K562 (cell line): ENCODE measurements around the gene TSC22D3. TPM values are rescaled to one million over a fixed set of nuclear protein-coding genes. Genes with fewer than 3 reads are reported as not detected.

Experiments
- ATAC-seq: fragments of 200-7000 bp; cut with Tn5 transposase; 3 replicates; pipeline ENCODE4 v1.9.1; 2020; ENCODE audit warnings: moderate library complexity
- BruUV-seq: library from RNA; stranded (reverse); fragments of 400-500 nt; replicated peaks from 2 replicates; lab custom pipeline; 2021; lab: Mats Ljungman, UMichigan
- CTCF ChIA-PET: fragments of 300-600 bp; formaldehyde crosslinking; extraction: SDS; loops from one replicate; lab custom pipeline; 2021; ENCODE audit warnings: low intra/inter-chr PET ratio; lab: Yijun Ruan, JAX
- POLR2A ChIA-PET: fragments of 300-600, 350-650 bp; sonication (Branson Sonifier 250); formaldehyde crosslinking; extraction: SDS; loops from one replicate; lab custom pipeline; 2021; ENCODE audit warnings: antibody characterized with exemption, inconsistent platforms; lab: Yijun Ruan, JAX
- DNase-seq, 4 experiments: peaks; one replicate each; pipeline versions ENCODE4 v3.0.0 to v3.0.0-alpha.2; 2011 to 2018; ENCODE audit warnings: low spot score in 3 of 4, mixed read lengths in 3 of 4; ENCODE audit errors: extremely low read depth in 1 of 4
- FAIRE-seq: peaks from 2 replicates; lab custom pipeline; 2011; peaks lifted over from hg19 to GRCh38; lab: Jason Lieb, UNC
- H2AFZ ChIP-seq: 2 replicates; pipeline ENCODE4 v1.6.0; 2011; ENCODE audit warnings: low read depth, low read length, control low read depth, inconsistent platforms
- H3K27ac ChIP-seq: fragments of 200-600 bp; 3 replicates; pipeline ENCODE4 v1.8.0; 2011; ENCODE audit warnings: low read depth, mild to moderate bottlenecking, control low read depth, inconsistent platforms, low read length, moderate library complexity, mixed read lengths; ENCODE audit errors: extremely low read depth
- H3K27me3 ChIP-seq, 2 experiments: fragments of 300-600 bp in 1 of 2; 2 replicates in 1 of 2; 3 replicates in 1 of 2; pipeline versions ENCODE4 v1.6.0 to v1.8.0; 2011; ENCODE audit warnings: inconsistent platforms in 2 of 2, low read length in 2 of 2, mild to moderate bottlenecking in 1 of 2, mixed read lengths in 1 of 2, moderate library complexity in 1 of 2; ENCODE audit not compliant: control insufficient read depth in 2 of 2, insufficient read depth in 2 of 2
- H3K36me3 ChIP-seq: fragments of 300-600 bp; 3 replicates; pipeline ENCODE4 v1.8.0; 2011; ENCODE audit warnings: mild to moderate bottlenecking, low read length, inconsistent platforms; ENCODE audit not compliant: control insufficient read depth, insufficient read depth
- H3K4me1 ChIP-seq, 2 experiments: fragments of 200-600 bp in 1 of 2; replicated peaks in 1 of 2; 2 replicates in 1 of 2; 3 replicates in 1 of 2; pipeline versions ENCODE4 v1.5.1 to v1.8.0; 2011; ENCODE audit warnings: inconsistent platforms in 2 of 2, low read length in 2 of 2, mild to moderate bottlenecking in 1 of 2, mixed read lengths in 1 of 2, moderate library complexity in 1 of 2; ENCODE audit not compliant: control insufficient read depth in 2 of 2, insufficient read depth in 2 of 2
- H3K4me2 ChIP-seq: 2 replicates; pipeline ENCODE4 v1.6.1; 2011; ENCODE audit warnings: low read length, control low read depth, inconsistent platforms, mixed read lengths; ENCODE audit not compliant: insufficient read depth
- H3K4me3 ChIP-seq: fragments of 200-600 bp; sonication (generic), shearing (Covaris generic); 2 replicates; pipeline ENCODE4 v1.5.1; 2016; ENCODE audit warnings: control low read depth, inconsistent platforms
- H3K79me2 ChIP-seq: fragments of 200-600 bp; 3 replicates; pipeline ENCODE4 v1.8.0; 2011; ENCODE audit warnings: low read length, inconsistent platforms; ENCODE audit not compliant: control insufficient read depth, insufficient read depth
- H3K9ac ChIP-seq, 2 experiments: 2 replicates each; pipeline versions ENCODE4 v1.6.0 to v1.6.1; 2011; ENCODE audit warnings: low read depth in 2 of 2, low read length in 2 of 2, control low read depth in 1 of 2, inconsistent platforms in 1 of 2, mild to moderate bottlenecking in 1 of 2, mixed read lengths in 1 of 2; ENCODE audit not compliant: insufficient read depth in 1 of 2
- H3K9me1 ChIP-seq: one replicate; pipeline ENCODE4 v1.6.0; 2011; ENCODE audit warnings: inconsistent platforms, mild to moderate bottlenecking, low read length, moderate library complexity; ENCODE audit not compliant: control insufficient read depth, insufficient read depth
- H3K9me3 ChIP-seq: replicated peaks from 2 replicates; pipeline ENCODE4 v1.5.1; 2011; ENCODE audit warnings: low read depth, low read length, inconsistent platforms; ENCODE audit not compliant: control insufficient read depth, insufficient read depth
- H4K20me1 ChIP-seq: replicated peaks from 2 replicates; pipeline ENCODE4 v1.6.1; 2011; ENCODE audit warnings: low read length, inconsistent platforms, mixed read lengths; ENCODE audit not compliant: control insufficient read depth, insufficient read depth
- AFF4 ChIP-seq: sonication (generic); formaldehyde crosslinking; IDR thresholded peaks from 2 replicates; pipeline ENCODE4 v1.8.0; 2023; ENCODE audit warnings: mild to moderate bottlenecking, missing genetic modification reagents
- HBP1 ChIP-seq: fragments of 450-650 bp; formaldehyde crosslinking; IDR thresholded peaks from 2 replicates; pipeline ENCODE4 v1.4.0; 2022; ENCODE audit warnings: missing genetic modification characterization
- HDGF ChIP-seq: fragments of 450-650 bp; IDR thresholded peaks from 2 replicates; pipeline ENCODE4 v1.6.1; 2016
- MEF2A ChIP-seq: IDR thresholded peaks from 2 replicates; pipeline ENCODE4 v1.6.1; 2011; ENCODE audit warnings: low read depth, mild to moderate bottlenecking, low read length, moderate library complexity; ENCODE audit not compliant: control insufficient read depth
- NFE2 ChIP-seq: IDR thresholded peaks from 2 replicates; pipeline ENCODE4 v1.6.1; 2014; ENCODE audit warnings: antibody characterized with exemption, low read depth
- OTX1 ChIP-seq: fragments of 450-650 bp; formaldehyde crosslinking; IDR thresholded peaks from 2 replicates; pipeline ENCODE4 v1.4.0; 2022; ENCODE audit warnings: mild to moderate bottlenecking
- PTTG1 ChIP-seq: fragments of 450-650 bp; IDR thresholded peaks from 2 replicates; pipeline ENCODE4 v1.6.1; 2016; ENCODE audit warnings: low read depth, mild to moderate bottlenecking, missing genetic modification characterization, missing compliant biosample characterization
- PURB ChIP-seq: sonication (generic); formaldehyde crosslinking; IDR thresholded peaks from 2 replicates; pipeline ENCODE4 v1.9.0; 2021; ENCODE audit warnings: low read depth, mild to moderate bottlenecking, missing genetic modification reagents
- SIN3A ChIP-seq, 2 experiments: fragments of 150-350 bp in 1 of 2; IDR thresholded peaks; 2 replicates each; pipeline ENCODE4 v1.6.1; 2011 to 2016; ENCODE audit warnings: borderline replicate concordance in 2 of 2, low read depth in 2 of 2, low read length in 2 of 2, mild to moderate bottlenecking in 2 of 2, moderate library complexity in 2 of 2; ENCODE audit not compliant: control insufficient read depth in 1 of 2
- U2AF2 ChIP-seq: fragments of 200-400 bp; formaldehyde crosslinking; optimal IDR thresholded peaks from 2 replicates; pipeline ENCODE3; 2017; ENCODE audit warnings: low read depth, mild to moderate bottlenecking, low read length
- ZC3H11A ChIP-seq: IDR thresholded peaks from 2 replicates; pipeline ENCODE4 v1.6.1; 2012; ENCODE audit warnings: low read depth, low read length, improper control_type of control experiment
- WGBS: fragments of 100-300 bp; shearing (Covaris generic); methylation state at CpG from one replicate; pipeline ENCODE4 v1.1.6; 2016; ENCODE audit warnings: low coverage, mixed read lengths; ENCODE audit not compliant: insufficient coverage; ENCODE audit errors: missing lambda C conversion rate; 5-methylcytosine and 5-hydroxymethylcytosine counted together
- in situ Hi-C: fragments of 300-500 bp; cut with MboI; formaldehyde crosslinking; loops from 4 replicates; pipeline ENCODE4 v1.15.0; 2018; ENCODE audit warnings: inconsistent platforms, mixed read lengths
- intact Hi-C: fragments of 100-400 bp; cut with micrococcal nuclease; formaldehyde crosslinking; loops from 2 replicates; pipeline ENCODE4 v1.14.2; 2022
- polyA plus RNA-seq, 8 experiments: library from polyadenylated mRNA; depleted of rRNA in 4 of 8; stranded (reverse) in 5 of 8; unstranded in 3 of 8; fragments of >200 nt; fragmentation: Nextera tagmentation in 2 of 8; fragmentation: Illumina TruSeq in 1 of 8; extraction: Ambion mirVana in 2 of 8; extraction: Trizol in 1 of 8; gene quantifications; 2 replicates each; pipeline versions ENCODE4 v1.2.1 to v1.2.3, GENCODE V29; 2011 to 2014; ENCODE audit warnings: inconsistent platforms in 1 of 8, missing spikeins in 1 of 8
- total RNA-seq, 7 experiments: library from RNA; depleted of rRNA in 6 of 7; stranded (reverse); fragments of >200 nt in 6 of 7; fragmentation: Illumina TruSeq in 2 of 7; extraction: Trizol in 2 of 7; gene quantifications; 2 replicates each; pipeline versions ENCODE4 v1.2.1 to v1.2.3, GENCODE V29; 2011 to 2021; ENCODE audit warnings: low replicate concordance in 1 of 7

The TSC22D3 gene
- total and polyA plus RNA-seq, 9 of the 15 experiments (the other 6 are each of a cell fraction or from before 2014, with no cell fraction given): 0.48 to 3.0 (median 0.87) TPM

GRCh38 chrX:107755721-107756120 is 19.9 kb downstream of the TSC22D3 start:
- ChIA-PET CTCF (no interaction called here), POLR2A (no interaction called here)
- in situ Hi-C loops: no loop called here
- no TSS peak for BruUV-seq
- intact Hi-C loops: no loop called here
- Histone ChIP-seq H3K4me3 (no peak overlapping the region), H2AFZ (no peak overlapping the region), H3K79me2 (no peaks in the 10 kb centered on the region), H3K9me1 (no peaks in the 10 kb centered on the region), H3K36me3 (no peaks in the 10 kb centered on the region), H4K20me1 (no peaks in the 10 kb centered on the region), H3K27me3 (peaks cover 4 to 26% of the 10 kb centered on the region in 2 experiments; a peak in 3 of 5 replicates), H3K9ac (no peak overlapping the region), H3K4me2 (no peak overlapping the region), H3K9me3 (no peaks in the 10 kb centered on the region), H3K27ac (no peak overlapping the region), H3K4me1 (no peaks in the 10 kb centered on the region; a peak in 1 of 5 replicates)
- DNase-seq (no peak), FAIRE-seq (no peak), ATAC-seq (no peak; the same call in 2 of the 3 replicates)
- TF ChIP-seq SIN3A (IDR thresholded peaks at IDR 0.05; ENCODE audit: borderline replicate concordance in 2 of 2, control insufficient read depth in 1 of 2, low read depth in 2 of 2, low read length in 2 of 2): no peak
- TF ChIP-seq ZC3H11A: no peak
- no peak for TF ChIP-seq PTTG1 (tag)
- TF ChIP-seq AFF4 (CRISPR knock-in tag): no peak
- TF ChIP-seq MEF2A: no peak
- no peak for TF ChIP-seq HBP1
- no peak for TF ChIP-seq HDGF
- TF ChIP-seq U2AF2: no peak
- TF ChIP-seq PURB (CRISPR knock-in tag): no peak
- no peak for TF ChIP-seq NFE2
- TF ChIP-seq OTX1: no peak
- WGBS: 8% methylated on average over 3 of the region's 3 CpGs
